Fibroblast of lung (primary cell): ENCODE measurements around the gene DPYSL4.

Source experiments
- EZH2 ChIP-seq: IDR thresholded peaks from 2 replicates; pipeline ENCODE4 v1.5.1; 2012; ENCODE audit warnings: low read length, control low read depth, mild to moderate bottlenecking; ENCODE audit errors: missing control alignments
- TF ChIP-seq, protein P1 (sequence below), 2 donors: IDR thresholded peaks in 1 of 2; conservative IDR thresholded peaks in 1 of 2; 1 replicate in 1 of 2; 2 replicates in 1 of 2; pipeline ENCODE4 v1.5.1; 2011 to 2012; ENCODE audit warnings: low read length in 2 of 2, control low read depth in 1 of 2, inconsistent platforms in 1 of 2, low read depth in 1 of 2, mild to moderate bottlenecking in 1 of 2

DNA sequence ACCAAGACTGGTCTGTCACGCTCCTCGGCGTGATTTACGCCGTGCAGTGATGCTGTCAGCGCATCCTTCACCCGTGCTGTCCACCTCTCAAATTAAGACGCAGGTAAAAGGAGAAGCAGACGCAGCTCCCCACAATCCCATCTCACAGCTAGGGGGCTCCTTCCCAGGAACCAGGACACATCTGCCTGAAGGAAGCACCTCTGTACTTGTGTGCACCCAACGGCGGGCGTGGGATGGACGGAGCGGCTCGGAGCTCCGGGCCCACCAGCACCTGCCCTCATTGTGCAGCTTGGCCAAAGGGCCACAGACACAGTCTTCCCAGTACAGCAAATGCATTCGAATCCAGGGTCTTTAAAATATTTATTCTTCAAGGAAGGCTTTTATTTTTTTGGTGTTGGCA is 65.7 kb downstream of the DPYSL4 start:
- TF ChIP-seq, protein P1, sequence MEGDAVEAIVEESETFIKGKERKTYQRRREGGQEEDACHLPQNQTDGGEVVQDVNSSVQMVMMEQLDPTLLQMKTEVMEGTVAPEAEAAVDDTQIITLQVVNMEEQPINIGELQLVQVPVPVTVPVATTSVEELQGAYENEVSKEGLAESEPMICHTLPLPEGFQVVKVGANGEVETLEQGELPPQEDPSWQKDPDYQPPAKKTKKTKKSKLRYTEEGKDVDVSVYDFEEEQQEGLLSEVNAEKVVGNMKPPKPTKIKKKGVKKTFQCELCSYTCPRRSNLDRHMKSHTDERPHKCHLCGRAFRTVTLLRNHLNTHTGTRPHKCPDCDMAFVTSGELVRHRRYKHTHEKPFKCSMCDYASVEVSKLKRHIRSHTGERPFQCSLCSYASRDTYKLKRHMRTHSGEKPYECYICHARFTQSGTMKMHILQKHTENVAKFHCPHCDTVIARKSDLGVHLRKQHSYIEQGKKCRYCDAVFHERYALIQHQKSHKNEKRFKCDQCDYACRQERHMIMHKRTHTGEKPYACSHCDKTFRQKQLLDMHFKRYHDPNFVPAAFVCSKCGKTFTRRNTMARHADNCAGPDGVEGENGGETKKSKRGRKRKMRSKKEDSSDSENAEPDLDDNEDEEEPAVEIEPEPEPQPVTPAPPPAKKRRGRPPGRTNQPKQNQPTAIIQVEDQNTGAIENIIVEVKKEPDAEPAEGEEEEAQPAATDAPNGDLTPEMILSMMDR (conservative IDR thresholded peaks at IDR 0.05 in 1 of 2, IDR thresholded peaks at IDR 0.05 in 1 of 2; ENCODE audit: low read depth in 1 of 2, low read length in 2 of 2) = no peak
- no peak for TF ChIP-seq EZH2
